Smooth muscle cell (in vitro differentiated cells): ENCODE data around the gene EFR3B. TPM values are rescaled to one million over a fixed set of nuclear protein-coding genes. Genes with fewer than 3 reads are reported as not detected.
"Not testable (repeated sequence)": the region's sequence is repeated elsewhere in the genome, so short reads cannot be mapped to it uniquely, and the experiment has no call there.

ENCODE experiments used
- DNase-seq: peaks from one replicate; lab custom pipeline; 2025; ENCODE audit not compliant: unreplicated experiment; lab: John Stamatoyannopoulos, UW
- H2AFZ ChIP-seq: fragments of 200-600 bp; sonication (generic); 2 replicates; pipeline ENCODE4 v1.6.0; 2016; ENCODE audit warnings: antibody characterized with exemption, low read depth, mild to moderate bottlenecking
- H3F3A ChIP-seq: fragments of 200-600 bp; sonication (generic); 2 replicates; pipeline ENCODE4 v1.6.0; 2017; ENCODE audit warnings: antibody characterized with exemption, low read depth
- H3K27ac ChIP-seq: fragments of 200-600 bp; sonication (generic); 2 replicates; pipeline ENCODE4 v1.5.1; 2016; ENCODE audit warnings: low read depth, mild to moderate bottlenecking
- H3K27me3 ChIP-seq: fragments of 200-600 bp; sonication (generic); 2 replicates; pipeline ENCODE4 v1.6.1; 2016; ENCODE audit warnings: low read depth, mild to moderate bottlenecking
- H3K36me3 ChIP-seq: fragments of 200-600 bp; sonication (generic); 2 replicates; pipeline ENCODE4 v1.5.1; 2016; ENCODE audit warnings: low read depth
- H3K4me1 ChIP-seq: fragments of 200-600 bp; sonication (generic); 2 replicates; pipeline ENCODE4 v1.5.1; 2016; ENCODE audit warnings: low read depth
- H3K4me2 ChIP-seq: fragments of 200-600 bp; sonication (generic); 2 replicates; pipeline ENCODE4 v1.6.0; 2016; ENCODE audit warnings: mild to moderate bottlenecking
- H3K4me3 ChIP-seq: fragments of 200-600 bp; sonication (generic); 2 replicates; pipeline ENCODE4 v1.5.1; 2016; ENCODE audit warnings: mild to moderate bottlenecking
- H3K79me2 ChIP-seq: fragments of 200-600 bp; sonication (generic); 2 replicates; pipeline ENCODE4 v1.6.0; 2016; ENCODE audit warnings: low read depth, mild to moderate bottlenecking
- H3K9ac ChIP-seq: fragments of 200-600 bp; sonication (generic); 2 replicates; pipeline ENCODE4 v1.6.0; 2016; ENCODE audit warnings: low read depth
- H3K9me3 ChIP-seq: fragments of 200-600 bp; sonication (generic); replicated peaks from 2 replicates; pipeline ENCODE4 v1.5.1; 2016; ENCODE audit warnings: low read depth
- H4K20me1 ChIP-seq: fragments of 200-600 bp; sonication (generic); 2 replicates; pipeline ENCODE4 v1.6.0; 2016; ENCODE audit warnings: low read depth
- WGBS: methylation state at CpG from one replicate; pipeline ENCODE4 v1.1.7; 2016; ENCODE audit warnings: low lambda C conversion rate; 5-methylcytosine and 5-hydroxymethylcytosine counted together
- polyA plus RNA-seq: library from polyadenylated mRNA; unstranded; fragments of >200 nt; fragmentation: Nextera tagmentation; extraction: Ambion mirVana; gene quantifications from 2 replicates; pipeline ENCODE4 v1.2.1, GENCODE V29; 2016
- total RNA-seq: library from RNA; depleted of rRNA; stranded (reverse); fragments of >200 nt; gene quantifications from 2 replicates; pipeline ENCODE4 v1.2.3, GENCODE V29; 2014
- TF ChIP-seq, protein P1 (sequence below): fragments of 200-600 bp; sonication (generic); IDR thresholded peaks from 2 replicates; pipeline ENCODE4 v1.5.1; 2017; ENCODE audit warnings: borderline replicate concordance, mild to moderate bottlenecking, antibody characterized with exemption; ENCODE audit not compliant: insufficient read depth, poor library complexity, severe bottlenecking

EFR3B gene
- total and polyA plus RNA-seq, 2 experiments from 2014 or later: 4.0 to 5.2 TPM

DNA sequence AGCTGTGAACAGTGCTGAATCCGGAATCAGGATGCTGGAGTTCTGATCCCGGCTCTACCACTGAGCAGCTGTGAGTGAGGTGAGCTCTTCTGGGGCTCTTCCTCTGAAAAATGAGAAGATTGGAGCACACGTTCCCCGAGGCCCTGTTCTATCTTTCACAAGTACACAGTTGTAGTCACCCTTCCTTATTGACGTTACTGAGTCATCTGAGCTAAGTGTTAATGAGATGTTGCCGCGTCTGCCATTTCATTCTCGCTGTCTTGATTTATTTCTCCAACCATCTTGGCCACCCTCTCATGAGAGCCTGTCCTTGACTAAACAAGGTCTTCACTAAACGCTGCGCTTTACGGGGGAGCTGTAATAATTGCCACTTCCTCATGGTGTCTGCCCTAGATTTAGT, 31.9 kb upstream of the EFR3B start:
- H3K4me1 ChIP-seq: no peaks in the 10 kb centered on the region
- no peaks in the 10 kb centered on the region for H3K9me3 ChIP-seq
- 65% methylated on average over 11 of the region's 11 CpGs for WGBS
- no peak overlapping the region for H2AFZ ChIP-seq
- H3K36me3 ChIP-seq: no peaks in the 10 kb centered on the region
- H3K4me2 ChIP-seq: no peak overlapping the region
- H3K27ac ChIP-seq: no peak overlapping the region
- no peaks in the 10 kb centered on the region for H3K79me2 ChIP-seq
- no peak overlapping the region for H3K4me3 ChIP-seq
- no peak overlapping the region for H3K9ac ChIP-seq
- TF ChIP-seq, protein P1, sequence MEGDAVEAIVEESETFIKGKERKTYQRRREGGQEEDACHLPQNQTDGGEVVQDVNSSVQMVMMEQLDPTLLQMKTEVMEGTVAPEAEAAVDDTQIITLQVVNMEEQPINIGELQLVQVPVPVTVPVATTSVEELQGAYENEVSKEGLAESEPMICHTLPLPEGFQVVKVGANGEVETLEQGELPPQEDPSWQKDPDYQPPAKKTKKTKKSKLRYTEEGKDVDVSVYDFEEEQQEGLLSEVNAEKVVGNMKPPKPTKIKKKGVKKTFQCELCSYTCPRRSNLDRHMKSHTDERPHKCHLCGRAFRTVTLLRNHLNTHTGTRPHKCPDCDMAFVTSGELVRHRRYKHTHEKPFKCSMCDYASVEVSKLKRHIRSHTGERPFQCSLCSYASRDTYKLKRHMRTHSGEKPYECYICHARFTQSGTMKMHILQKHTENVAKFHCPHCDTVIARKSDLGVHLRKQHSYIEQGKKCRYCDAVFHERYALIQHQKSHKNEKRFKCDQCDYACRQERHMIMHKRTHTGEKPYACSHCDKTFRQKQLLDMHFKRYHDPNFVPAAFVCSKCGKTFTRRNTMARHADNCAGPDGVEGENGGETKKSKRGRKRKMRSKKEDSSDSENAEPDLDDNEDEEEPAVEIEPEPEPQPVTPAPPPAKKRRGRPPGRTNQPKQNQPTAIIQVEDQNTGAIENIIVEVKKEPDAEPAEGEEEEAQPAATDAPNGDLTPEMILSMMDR: no peak
- H4K20me1 ChIP-seq: no peaks in the 10 kb centered on the region
- no peak for DNase-seq
- no peaks in the 10 kb centered on the region for H3F3A ChIP-seq
- no peaks in the 10 kb centered on the region for H3K27me3 ChIP-seq

DNA sequence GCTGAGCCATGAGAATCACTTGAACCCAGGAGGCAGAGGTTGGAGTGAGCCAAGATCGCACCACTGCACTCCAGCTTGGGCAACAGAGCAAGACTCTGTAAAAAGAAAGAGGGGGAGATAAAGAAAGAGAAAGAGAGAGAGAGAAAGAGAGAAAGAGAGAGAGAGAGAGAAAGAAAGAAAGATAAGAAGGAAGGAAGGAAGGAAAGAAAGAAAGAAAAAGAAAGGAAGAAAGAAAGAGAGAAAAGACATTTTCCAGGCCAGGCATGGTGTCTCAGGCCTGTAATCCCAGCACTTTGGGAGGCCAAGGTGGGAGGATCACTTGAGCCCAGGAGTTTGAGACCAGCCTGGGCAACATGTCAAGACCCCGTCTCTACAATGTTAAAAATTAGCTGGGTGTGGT, 30.5 kb upstream of the EFR3B start:
- not testable (repeated sequence) for DNase-seq, H3K9me3 ChIP-seq, H3K27ac ChIP-seq, H3K4me2 ChIP-seq, H3K4me1 ChIP-seq, H3K4me3 ChIP-seq, H3F3A ChIP-seq, H3K9ac ChIP-seq, H2AFZ ChIP-seq, H3K27me3 ChIP-seq, H3K36me3 ChIP-seq, H4K20me1 ChIP-seq, H3K79me2 ChIP-seq
- WGBS: 100% methylated on average over 2 of the region's 2 CpGs

DNA sequence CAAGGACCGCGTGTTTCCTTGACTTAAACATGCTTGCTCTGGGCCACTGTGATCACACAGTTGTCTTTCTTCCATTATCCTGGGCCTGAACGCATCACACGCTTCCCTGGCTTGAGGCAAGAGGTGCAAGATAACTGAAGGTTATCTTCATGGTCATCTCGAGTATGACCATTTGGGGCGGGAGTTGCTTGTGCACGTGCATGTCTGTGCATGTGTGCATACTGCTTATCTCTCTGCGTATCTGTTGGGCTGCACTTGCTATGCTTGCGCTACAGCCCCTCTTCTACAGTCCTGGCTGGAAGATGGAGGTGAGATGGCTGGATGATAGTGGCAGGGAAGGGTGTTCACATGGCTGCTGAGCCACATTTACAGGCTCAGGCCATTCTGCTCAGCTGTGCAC, 27.2 kb upstream of the EFR3B start:
- no peaks in the 10 kb centered on the region for H3K36me3 ChIP-seq
- 77% methylated on average over 9 of the region's 9 CpGs for WGBS
- H3K4me1 ChIP-seq: no peaks in the 10 kb centered on the region
- no peaks in the 10 kb centered on the region for H3K9me3 ChIP-seq
- no peaks in the 10 kb centered on the region for H3K79me2 ChIP-seq
- H3K27ac ChIP-seq: no peak overlapping the region
- no peaks in the 10 kb centered on the region for H4K20me1 ChIP-seq
- no peak overlapping the region for H2AFZ ChIP-seq
- no peak overlapping the region for H3K9ac ChIP-seq
- DNase-seq: no peak
- TF ChIP-seq, protein P1: no peak
- no peaks in the 10 kb centered on the region for H3K27me3 ChIP-seq
- no peaks in the 10 kb centered on the region for H3F3A ChIP-seq
- no peak overlapping the region for H3K4me3 ChIP-seq
- no peak overlapping the region for H3K4me2 ChIP-seq

DNA sequence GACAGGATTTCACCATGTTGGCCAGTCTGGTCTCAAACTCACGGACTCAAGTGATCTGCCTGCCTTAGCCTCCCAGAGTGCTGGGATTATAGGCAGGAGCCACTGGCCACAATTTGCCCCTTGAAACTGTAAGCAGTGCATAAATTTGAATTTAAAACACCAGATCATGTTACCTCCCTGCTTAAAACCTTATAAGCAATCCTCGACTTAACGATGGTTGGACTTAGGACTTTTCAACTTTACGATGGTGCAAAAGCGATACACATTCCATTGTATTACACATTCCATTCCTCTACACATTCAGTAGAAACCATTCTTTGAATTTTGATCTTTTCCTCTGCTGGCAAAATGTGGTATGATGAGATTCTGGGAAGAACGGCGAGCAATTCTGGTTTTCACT, 23.2 kb upstream of the EFR3B start:
- Histone ChIP-seq H3F3A (no peaks in the 10 kb centered on the region), H3K36me3 (no peaks in the 10 kb centered on the region), H3K4me1 (no peaks in the 10 kb centered on the region), H3K79me2 (no peaks in the 10 kb centered on the region), H2AFZ (no peak overlapping the region), H3K9ac (no peak overlapping the region), H3K27ac (no peak overlapping the region), H3K4me3 (no peak overlapping the region), H3K4me2 (no peak overlapping the region), H4K20me1 (no peaks in the 10 kb centered on the region), H3K27me3 (peaks cover 8% of the 10 kb centered on the region), H3K9me3 (no peaks in the 10 kb centered on the region)
- WGBS: 81% methylated on average over 7 of the region's 7 CpGs
- no peak for DNase-seq
- TF ChIP-seq, protein P1: no peak
